Naive thymus-derived CD4-positive, alpha-beta T cell (primary cell): ENCODE data around the gene MED29. TPM values are rescaled to one million over a fixed set of nuclear protein-coding genes. Genes with fewer than 3 reads are reported as not detected.

Source experiments
- ATAC-seq: fragments of 150-1000 bp; cut with Tn5 transposase; 2 replicates; pipeline ENCODE4 v1.10.0; 2021; ENCODE audit warnings: mild to moderate bottlenecking, moderate library complexity
- CTCF ChIA-PET: fragments of 350-600 bp; sonication (Branson Sonifier 250); formaldehyde crosslinking; loops from one replicate; lab custom pipeline; 2021; ENCODE audit warnings: antibody characterized with exemption; lab: Charles Lee
- POLR2A ChIA-PET: fragments of 350-600 bp; sonication (Branson Sonifier 250); formaldehyde crosslinking; loops from one replicate; lab custom pipeline; 2021; ENCODE audit warnings: antibody characterized with exemption, inconsistent platforms; lab: Charles Lee
- DNase-seq, 9 donors: peaks; one replicate each; pipeline versions ENCODE4 v3.0.0 to v3.0.0-alpha.2; 2020 to 2022; ENCODE audit warnings: mixed read lengths in 1 of 9
- H3K27ac ChIP-seq: one replicate; pipeline ENCODE4 v1.7.0; 2013; ENCODE audit warnings: mild to moderate bottlenecking, low read depth, low read length, moderate library complexity
- H3K27me3 ChIP-seq, 2 donors: one replicate each; pipeline ENCODE4 v1.7.0; 2013; ENCODE audit warnings: low read length in 2 of 2, mild to moderate bottlenecking in 2 of 2, moderate library complexity in 2 of 2; ENCODE audit not compliant: control insufficient read depth in 2 of 2, insufficient read depth in 2 of 2
- H3K36me3 ChIP-seq, 3 experiments: 1 replicate in 2 of 3; 2 replicates in 1 of 3; pipeline ENCODE4 v1.7.0; 2013; ENCODE audit warnings: low read length in 3 of 3, mild to moderate bottlenecking in 3 of 3, moderate library complexity in 1 of 3; ENCODE audit not compliant: insufficient read depth in 3 of 3, control insufficient read depth in 2 of 3
- H3K4me1 ChIP-seq, 2 donors: one replicate each; pipeline ENCODE4 v1.7.0; 2013; ENCODE audit warnings: low read length in 2 of 2, mild to moderate bottlenecking in 2 of 2, moderate library complexity in 1 of 2; ENCODE audit not compliant: control insufficient read depth in 2 of 2, insufficient read depth in 2 of 2
- H3K4me3 ChIP-seq: 2 replicates; pipeline ENCODE4 v1.7.0; 2013; ENCODE audit warnings: mild to moderate bottlenecking, low read length
- H3K9me3 ChIP-seq, 3 experiments: 1 replicate in 2 of 3; 2 replicates in 1 of 3; pipeline ENCODE4 v1.7.0; 2013; ENCODE audit warnings: low read length in 3 of 3; ENCODE audit not compliant: control insufficient read depth in 2 of 3
- H3K27ac Mint-ChIP-seq, 9 donors: one replicate each; pipeline ENCODE4 v1.8.0; 2020 to 2022; ENCODE audit warnings: mixed read lengths in 9 of 9, mild to moderate bottlenecking in 8 of 9, moderate library complexity in 5 of 9, inconsistent platforms in 2 of 9
- H3K27me3 Mint-ChIP-seq, 5 donors: one replicate each; pipeline ENCODE4 v1.8.0; 2021 to 2022; ENCODE audit warnings: mixed read lengths in 5 of 5, mild to moderate bottlenecking in 1 of 5
- H3K36me3 Mint-ChIP-seq, 5 donors: one replicate each; pipeline ENCODE4 v1.8.0; 2020 to 2022; ENCODE audit warnings: mixed read lengths in 5 of 5, mild to moderate bottlenecking in 3 of 5, inconsistent platforms in 1 of 5
- H3K4me1 Mint-ChIP-seq, 7 donors: one replicate each; pipeline ENCODE4 v1.8.0; 2020 to 2022; ENCODE audit warnings: mixed read lengths in 7 of 7, mild to moderate bottlenecking in 3 of 7, inconsistent platforms in 1 of 7
- H3K4me3 Mint-ChIP-seq, 10 donors: one replicate each; pipeline ENCODE4 v1.8.0; 2020 to 2022; ENCODE audit warnings: mild to moderate bottlenecking in 10 of 10, mixed read lengths in 10 of 10, moderate library complexity in 6 of 10, inconsistent platforms in 2 of 10
- H3K9me3 Mint-ChIP-seq, 11 donors: one replicate each; pipeline ENCODE4 v1.8.0; 2020 to 2022; ENCODE audit warnings: mixed read lengths in 11 of 11, mild to moderate bottlenecking in 4 of 11, inconsistent platforms in 1 of 11, moderate library complexity in 1 of 11
- intact Hi-C, 2 donors: fragments of 100-400 bp; cut with micrococcal nuclease; formaldehyde crosslinking; loops; one replicate each; pipeline ENCODE4 v1.15.1; 2023
- polyA plus RNA-seq, 2 donors: library from polyadenylated mRNA; unstranded; fragments of 300-500 nt; fragmentation: Illumina TruSeq; gene quantifications; one replicate each; pipeline ENCODE4 v1.2.3, GENCODE V29; 2021
- total RNA-seq, 6 experiments: library from RNA in 5 of 6; stranded (reverse) in 5 of 6; gene quantifications; 1 replicate in 5 of 6; 2 replicates in 1 of 6; pipeline ENCODE4 v1.2.3 and lab custom pipeline; 2021 to 2026

MED29 gene
- total RNA-seq (10 to 100 TPM; 44.2 to 57.2 (median 49.4) TPM), polyA plus RNA-seq (10 to 100 TPM; 57.4 to 61.0 TPM), total RNA-seq (lab: John Stamatoyannopoulos, UW) (95.4 reads per million, percentile 84 among the genes with 10 or more reads in this experiment)

DNA sequence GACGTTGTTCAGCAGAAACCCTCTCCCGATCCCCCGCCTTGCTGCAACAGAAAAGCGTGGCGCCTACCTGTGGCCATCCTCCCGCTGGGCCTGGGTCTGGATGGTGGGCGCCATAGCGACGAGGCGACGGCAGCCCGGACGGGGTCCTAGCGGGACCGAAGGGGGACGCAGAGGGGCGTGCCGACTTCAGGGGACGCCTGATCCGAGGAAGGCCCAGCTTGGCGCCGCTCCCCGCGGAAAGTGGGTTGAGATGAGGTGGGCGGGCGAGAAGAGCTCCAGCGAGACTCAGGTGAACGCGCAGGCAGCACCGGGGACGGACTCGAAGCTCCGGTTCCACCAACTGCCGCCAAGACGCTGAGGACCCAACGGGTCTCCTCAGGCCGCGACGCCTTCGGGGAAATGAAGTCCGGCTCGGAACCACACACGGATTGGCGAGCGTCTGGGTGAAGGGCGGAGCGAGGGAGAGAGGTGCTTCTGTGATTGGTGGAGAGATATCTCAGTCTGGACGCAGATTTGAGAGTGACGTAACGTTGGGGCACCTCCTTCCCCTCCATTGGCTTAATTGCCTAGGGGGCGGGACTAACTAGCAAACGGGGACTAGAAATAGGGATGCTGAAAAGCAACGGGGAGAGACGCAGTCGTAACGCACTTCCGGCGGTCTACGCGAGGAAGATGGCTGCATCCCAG, at the start of gene MED29, which contains the start of gene PAF1:
Gene MED29, plus strand, starts transcription at position 628 of the 687 bp plus-strand sequence. Its CDS starts 45 bp downstream, at position 673.
Gene PAF1, minus strand, starts transcription at position 356 of the 687 bp plus-strand sequence. Its CDS starts 242 bp downstream, at position 114.
- peaks cover 10 to 42% (median 30%) of the 10 kb centered on the region in 5 donors for H3K36me3 Mint-ChIP-seq
- Histone ChIP-seq H3K27me3 (no peaks in the 10 kb centered on the region), H3K9me3 (no peaks in the 10 kb centered on the region), H3K4me1 (peaks cover 16% of the 10 kb centered on the region in 2 donors), H3K4me3 (peak within 1 kb of the TSS; percentile 84), H3K27ac (peak within 1 kb of the TSS; percentile 95), H3K36me3 (peaks cover 26 to 58% (median 30%) of the 10 kb centered on the region in 3 experiments)
- ATAC-seq (peak; percentile 95), DNase-seq (peak; percentile 76 to 99 (median 99))
- H3K27ac Mint-ChIP-seq = peak within 1 kb of the TSS; percentile 95 to 100 (median 99)
- CTCF ChIA-PET = interaction anchor here (0.9 to 2.0 kb wide), 5 partner anchors 10 to 281 kb away, joined by 3 to 16 read pairs (median 3); partner anchors contain the start of gene PLEKHG2
- POLR2A ChIA-PET = interaction anchor here (0.6 to 4.3 kb wide), 15 partner anchors 11 to 259 kb away, joined by 3 to 54 read pairs (median 6); partner anchors contain the start of genes GMFG, PLEKHG2, RPS16 and SAMD4B
- intact Hi-C loops = loop anchor here (1.0 to 5.0 kb wide), 16 partner anchors 11 to 1017 kb away; partner anchors contain the start of genes EID2B (in 2 of the 2), PLEKHG2 (in 2 of the 2), SAMD4B (in 2 of the 2) and SUPT5H (in 2 of the 2)
- no peaks in the 10 kb centered on the region for H3K27me3 Mint-ChIP-seq
- peaks cover 21 to 54% (median 38%) of the 10 kb centered on the region in 7 donors for H3K4me1 Mint-ChIP-seq
- H3K9me3 Mint-ChIP-seq = no peaks in the 10 kb centered on the region
- H3K4me3 Mint-ChIP-seq = peak within 1 kb of the TSS; percentile 89 to 99 (median 96)

DNA sequence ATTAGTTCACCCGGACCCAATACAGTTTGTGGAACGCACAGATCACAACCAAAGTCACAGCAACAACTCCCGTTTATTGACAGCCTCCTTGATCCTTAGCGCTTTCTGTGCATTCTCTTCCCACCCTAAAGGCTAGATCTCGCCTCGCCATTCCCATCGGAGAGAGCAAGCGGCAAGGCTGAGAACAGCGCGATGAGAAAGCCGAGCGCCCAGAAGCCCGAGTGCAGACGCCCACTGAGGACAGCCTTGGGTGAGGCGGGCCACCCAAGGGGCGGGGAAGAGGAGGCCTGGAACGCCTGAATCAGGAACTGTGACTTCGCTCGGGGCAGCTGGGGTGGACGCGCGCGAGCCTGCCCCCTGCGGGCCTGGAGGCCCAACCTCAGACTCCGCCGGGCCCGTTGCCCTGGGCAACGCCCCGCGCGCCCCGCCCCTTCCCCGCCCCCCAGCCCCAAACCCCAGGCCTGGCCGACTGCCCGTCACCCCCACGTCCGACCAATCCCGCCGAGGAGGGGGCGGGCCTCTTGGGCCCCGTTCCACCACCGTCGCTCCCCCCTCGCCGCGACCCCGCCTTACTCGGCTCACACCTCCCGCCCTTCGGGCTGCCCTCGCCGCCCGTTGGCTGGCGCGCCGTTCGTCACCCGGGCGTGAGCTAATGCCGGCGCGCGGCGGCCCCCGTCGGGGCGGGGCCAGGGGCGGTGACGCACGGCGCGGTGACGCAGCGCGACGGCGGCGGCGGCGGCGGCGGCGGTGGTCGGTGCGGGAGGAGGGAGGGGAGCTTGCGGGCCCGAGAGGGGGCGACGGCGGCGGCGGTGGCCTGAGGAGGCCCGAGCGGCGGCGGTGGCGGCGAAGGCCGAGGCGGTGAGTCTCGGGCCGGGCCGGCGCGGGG, 49.2 kb upstream of the MED29 start, which contains the start of gene SAMD4B:
Gene SAMD4B, plus strand, starts transcription at position 703 of the 886 bp plus-strand sequence. CDS start 14,473 bp downstream, outside the sequence.
- H3K9me3 Mint-ChIP-seq = peaks cover 0 to 1% (median 0%) of the 10 kb centered on the region in 11 donors
- H3K4me3 Mint-ChIP-seq = peak within 1 kb of the TSS; percentile 90 to 100 (median 97)
- peaks cover 64 to 77% (median 73%) of the 10 kb centered on the region in 7 donors for H3K4me1 Mint-ChIP-seq
- H3K27me3 Mint-ChIP-seq = no peaks in the 10 kb centered on the region
- ChIA-PET CTCF (interaction anchor here (0.8 to 1.1 kb wide), 4 partner anchors 9 to 93 kb away, joined by 3 read pairs; partner anchors contain the start of genes PLEKHG2 and RPS16), POLR2A (interaction anchor here (0.6 to 3.6 kb wide), 14 partner anchors 9 to 1921 kb away, joined by 3 to 23 read pairs (median 4); partner anchors contain the start of genes EIF3K, MED29, PAF1 and PLEKHG2)
- Histone ChIP-seq H3K9me3 (no peaks in the 10 kb centered on the region), H3K27me3 (no peaks in the 10 kb centered on the region), H3K27ac (peak within 1 kb of the TSS; percentile 84), H3K36me3 (peaks cover 0 to 5% (median 0%) of the 10 kb centered on the region in 3 experiments), H3K4me3 (peak within 1 kb of the TSS; percentile 95), H3K4me1 (peaks cover 23 to 42% of the 10 kb centered on the region in 2 donors)
- intact Hi-C loops = loop anchor here (1.0 to 10.0 kb wide), 21 partner anchors 9 to 1920 kb away; partner anchors contain the start of genes EID2B (in 2 of the 2), MED29 (in 2 of the 2), PAF1 (in 2 of the 2) and PLEKHG2 (in 2 of the 2)
- ATAC-seq (peak; percentile 93), DNase-seq (peak; percentile 97 to 100 (median 99))
- H3K27ac Mint-ChIP-seq = peak within 1 kb of the TSS; percentile 90 to 97 (median 96)
- H3K36me3 Mint-ChIP-seq = peaks cover 0 to 21% (median 0%) of the 10 kb centered on the region in 5 donors

DNA sequence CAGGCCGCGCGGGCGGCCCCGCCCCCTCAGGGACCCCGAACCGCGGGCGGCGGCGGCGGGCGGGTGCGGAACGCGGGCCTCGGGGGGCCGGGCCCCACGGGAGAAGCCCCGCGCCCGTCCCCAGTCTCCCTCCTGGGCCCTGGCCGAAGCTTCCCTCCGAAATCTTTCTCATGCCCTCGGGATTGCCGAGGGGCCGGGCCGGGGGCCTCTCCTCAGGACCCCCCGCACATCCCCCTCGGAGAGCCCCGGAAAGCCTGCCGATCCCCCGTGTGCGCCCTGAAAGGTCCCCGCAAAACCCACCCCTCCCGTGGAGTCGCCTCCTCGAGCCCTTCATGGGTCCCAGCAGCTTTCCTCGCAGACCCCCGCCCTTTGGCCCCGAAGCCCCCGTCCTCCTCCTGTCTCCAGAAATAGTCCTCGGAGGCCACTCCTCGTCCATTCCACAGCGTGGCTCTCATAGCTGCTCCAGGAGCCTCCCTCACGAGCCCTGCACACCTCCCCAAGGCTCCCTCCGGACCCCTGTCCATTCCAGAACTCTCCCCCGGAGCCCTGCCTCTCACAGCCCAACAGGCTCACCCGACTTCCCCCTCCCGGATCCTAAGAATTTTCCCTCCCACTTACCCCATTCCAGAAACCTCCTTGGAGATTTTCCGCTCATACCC, 48.4 kb upstream of the MED29 start:
- peak in 1 of 9 donors; percentile 29 for DNase-seq
- peak overlapping the region; percentile 70 to 90 (median 84) for H3K4me3 Mint-ChIP-seq
- H3K9me3 Mint-ChIP-seq = peaks cover 0 to 1% (median 0%) of the 10 kb centered on the region in 11 donors

GRCh38 chr19:39345956-39346355, 45.2 kb upstream of the MED29 start:
- Mint-ChIP-seq H3K4me3 (peak overlapping the region in 4 of 10 donors; percentile 8 to 86 (median 70)), H3K4me1 (peaks cover 51 to 76% (median 69%) of the 10 kb centered on the region in 7 donors), H3K27ac (peak overlapping the region in 7 of 9 donors; percentile 16 to 96 (median 84)), H3K9me3 (no peaks in the 10 kb centered on the region), H3K27me3 (no peaks in the 10 kb centered on the region), H3K36me3 (peaks cover 0 to 25% (median 10%) of the 10 kb centered on the region in 5 donors)
- CTCF ChIA-PET = interaction anchor here (0.9 kb wide), 1 partner anchor 128 kb away, joined by 3 read pairs; no protein-coding TSS in a partner anchor
- intact Hi-C loops = loop anchor here in 1 of 2 donors (10.0 kb wide), 2 partner anchors 951 to 1079 kb away; partner anchors contain the start of gene SERTAD1
- DNase-seq = no peak
- Histone ChIP-seq H3K36me3 (peaks cover 0 to 28% (median 7%) of the 10 kb centered on the region in 3 experiments), H3K4me3 (no peak overlapping the region), H3K27ac (no peak overlapping the region), H3K27me3 (no peaks in the 10 kb centered on the region), H3K4me1 (peaks cover 16 to 21% of the 10 kb centered on the region in 2 donors), H3K9me3 (no peaks in the 10 kb centered on the region)
- no peak for ATAC-seq
- POLR2A ChIA-PET = interaction anchor here (0.8 to 1.1 kb wide), 2 partner anchors 9 to 12 kb away, joined by 3 to 4 read pairs; no protein-coding TSS in a partner anchor

More for the DNA sequence above, 48.4 kb upstream of the MED29 start:
- H3K36me3 Mint-ChIP-seq = peaks cover 0 to 21% (median 4%) of the 10 kb centered on the region in 5 donors
- H3K27ac Mint-ChIP-seq = peak overlapping the region; percentile 64 to 96 (median 87)
- H3K4me3 ChIP-seq = peak overlapping the region; percentile 61
- peak overlapping the region; percentile 84 for H3K27ac ChIP-seq
- intact Hi-C loops = loop anchor here (1.0 to 10.0 kb wide), 18 partner anchors 9 to 1920 kb away; partner anchors contain the start of genes MED29 (in 2 of the 2), PAF1 (in 2 of the 2), PLEKHG2 (in 2 of the 2) and COQ8B (in 1 of the 2)
- peaks cover 0 to 5% (median 5%) of the 10 kb centered on the region in 3 experiments for H3K36me3 ChIP-seq
- H3K4me1 ChIP-seq = peaks cover 23 to 34% of the 10 kb centered on the region in 2 donors
- H3K27me3 ChIP-seq = no peaks in the 10 kb centered on the region
- H3K9me3 ChIP-seq = no peaks in the 10 kb centered on the region
- ChIA-PET POLR2A (interaction anchor here (0.6 to 3.6 kb wide), 13 partner anchors 11 to 724 kb away, joined by 3 to 23 read pairs (median 4); partner anchors contain the start of genes EIF3K, MED29, PAF1 and PLEKHG2), CTCF (interaction anchor here (0.8 to 1.1 kb wide), 3 partner anchors 10 to 93 kb away, joined by 3 read pairs; partner anchors contain the start of genes PLEKHG2 and RPS16)
- no peak for ATAC-seq
- peaks cover 62 to 77% (median 73%) of the 10 kb centered on the region in 7 donors for H3K4me1 Mint-ChIP-seq
- H3K27me3 Mint-ChIP-seq = no peaks in the 10 kb centered on the region
